NCI-H446 (cell line): ENCODE results near the gene GLRA1.
"Not testable (repeated sequence)": the region's sequence is repeated elsewhere in the genome, so short reads cannot be mapped to it uniquely, and the experiment has no call there.

Experiments
- DNase-seq, 2 experiments: peaks; one replicate each; lab custom pipeline; 2025; lab: John Stamatoyannopoulos, UW

Gene GLRA1

GRCh38 chr5:151881621-151882225 is 42.9 kb downstream of the GLRA1 start:
- DNase-seq, result no peak

GRCh38 chr5:151880324-151880723 is 44.3 kb downstream of the GLRA1 start:
- peak; percentile 87 to 89 for DNase-seq

- DNase-seq, result no peak
Measured at GRCh38 chr5:151873701-151874100, 51.0 kb downstream of the GLRA1 start.

- no peak for DNase-seq
Measured at GRCh38 chr5:151872701-151873100, 52.0 kb downstream of the GLRA1 start.

GRCh38 chr5:151870820-151871219 is 53.8 kb downstream of the GLRA1 start:
- peak in 1 of 2 experiments; percentile 36 for DNase-seq

GRCh38 chr5:151870271-151870670 is 54.4 kb downstream of the GLRA1 start:
- DNase-seq, result no peak

GRCh38 chr5:151869843-151870242 is 54.8 kb downstream of the GLRA1 start:
- no peak for DNase-seq

- no peak for DNase-seq
Measured at GRCh38 chr5:151868451-151868850, 56.2 kb downstream of the GLRA1 start.

GRCh38 chr5:151864061-151864748 is 60.4 kb downstream of the GLRA1 start:
- DNase-seq, result no peak

- DNase-seq, result no peak
Measured at GRCh38 chr5:151863566-151863965, 61.1 kb downstream of the GLRA1 start.

- no peak for DNase-seq
Measured at GRCh38 chr5:151862811-151863472, 61.7 kb downstream of the GLRA1 start.

GRCh38 chr5:151860867-151861266 is 63.8 kb downstream of the GLRA1 start:
- not testable (repeated sequence) for DNase-seq

GRCh38 chr5:151856861-151857260 is 67.8 kb downstream of the GLRA1 start:
- no peak for DNase-seq

- no peak for DNase-seq
Measured at GRCh38 chr5:151855701-151856100, 69.0 kb downstream of the GLRA1 start.

GRCh38 chr5:151847871-151848270 is 76.8 kb downstream of the GLRA1 start:
- no peak for DNase-seq

- DNase-seq, result no peak
Measured at GRCh38 chr5:151846765-151847164, 77.9 kb downstream of the GLRA1 start.

GRCh38 chr5:151832843-151833242 is 91.8 kb downstream of the GLRA1 start:
- DNase-seq, result not testable (repeated sequence)

GRCh38 chr5:151829370-151829769 is 95.3 kb downstream of the GLRA1 start:
- DNase-seq, result no peak

GRCh38 chr5:151825445-151825844 is 99.2 kb downstream of the GLRA1 start:
- DNase-seq, result peak; percentile 26 to 75

- no peak for DNase-seq
Measured at GRCh38 chr5:151822141-151822540, 102.5 kb downstream of the GLRA1 start.

- peak in 1 of 2 experiments; percentile 25 for DNase-seq
Measured at GRCh38 chr5:151820903-151821302, 103.7 kb downstream of the GLRA1 start.

GRCh38 chr5:151820271-151820670 is 104.4 kb downstream of the GLRA1 start:
- DNase-seq, result no peak

GRCh38 chr5:151819830-151820229 is 104.8 kb downstream of the GLRA1 start:
- peak; percentile 28 to 62 for DNase-seq
